Muscle layer of colon (tissue), 2 donors: Measurements from ENCODE around the gene KRTAP19-1.
"Not testable (repeated sequence)": the region's sequence is repeated elsewhere in the genome, so short reads cannot be mapped to it uniquely, and the experiment has no call there.

Experiments
- H3K27ac ChIP-seq: one replicate; pipeline ENCODE4 v1.7.0; 2013; ENCODE audit warnings: low read depth, mild to moderate bottlenecking, low read length, moderate library complexity
- H3K27me3 ChIP-seq, 2 donors: one replicate each; pipeline ENCODE4 v1.7.0; 2013; ENCODE audit warnings: low read length in 2 of 2, mild to moderate bottlenecking in 2 of 2; ENCODE audit not compliant: insufficient read depth in 2 of 2, control insufficient read depth in 1 of 2
- H3K36me3 ChIP-seq: one replicate; pipeline ENCODE4 v1.7.0; 2013; ENCODE audit warnings: mild to moderate bottlenecking, low read length; ENCODE audit not compliant: insufficient read depth
- H3K4me1 ChIP-seq: one replicate; pipeline ENCODE4 v1.7.0; 2013; ENCODE audit warnings: mild to moderate bottlenecking, low read length; ENCODE audit not compliant: insufficient read depth
- H3K4me3 ChIP-seq, 2 donors: one replicate each; pipeline ENCODE4 v1.7.0; 2013; ENCODE audit warnings: low read length in 2 of 2, low read depth in 1 of 2, mild to moderate bottlenecking in 1 of 2, moderate library complexity in 1 of 2
- H3K9ac ChIP-seq: one replicate; pipeline ENCODE4 v1.7.0; 2013; ENCODE audit warnings: low read length
- H3K9me3 ChIP-seq: one replicate; pipeline ENCODE4 v1.7.0; 2013; ENCODE audit warnings: mild to moderate bottlenecking, low read length
- donor health status: abdominal sarcoma.
- donor health status: Adenocarcinoma of cecum.

KRTAP19-1 gene

GRCh38 chr21:30480145-30480544 lies at the start of gene KRTAP19-1:
KRTAP19-1 (minus strand) TSS chr21:30480367; CDS start chr21:30480317, 50 bp downstream.
- H3K9me3 ChIP-seq, result no peaks in the 10 kb centered on the region

DNA sequence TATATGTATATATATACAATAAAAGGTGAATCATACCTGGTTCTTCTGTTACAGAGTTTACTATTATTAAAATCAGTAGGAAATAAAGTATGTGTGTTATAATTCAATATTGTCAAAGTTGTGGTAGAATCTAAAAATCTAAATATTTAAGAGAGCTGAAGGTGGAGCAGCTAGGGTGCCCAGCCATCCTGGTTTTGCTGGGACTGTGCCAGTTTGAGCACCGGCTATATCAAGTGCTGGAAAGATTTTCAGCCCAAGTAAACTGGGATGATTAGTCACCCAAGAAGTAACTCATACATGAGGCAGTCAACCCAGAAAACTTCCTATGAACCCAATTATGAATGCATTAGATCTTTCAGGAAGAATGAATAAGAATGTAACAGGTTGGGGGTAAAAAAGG lies 38.7 kb upstream of the KRTAP19-1 start:
- H3K9me3 ChIP-seq, result no peaks in the 10 kb centered on the region
- H3K9ac ChIP-seq, result no peak overlapping the region
- no peak overlapping the region for H3K27ac ChIP-seq
- H3K27me3 ChIP-seq, result no peaks in the 10 kb centered on the region
- no peak overlapping the region for H3K4me3 ChIP-seq
- no peaks in the 10 kb centered on the region for H3K4me1 ChIP-seq
- no peaks in the 10 kb centered on the region for H3K36me3 ChIP-seq

More at GRCh38 chr21:30480145-30480544, at the start of gene KRTAP19-1:
- Histone ChIP-seq H3K4me1 (no peaks in the 10 kb centered on the region), H3K9ac (no peak within 1 kb of the TSS), H3K27ac (no peak within 1 kb of the TSS), H3K4me3 (no peak within 1 kb of the TSS), H3K27me3 (no peaks in the 10 kb centered on the region), H3K36me3 (no peaks in the 10 kb centered on the region)

GRCh38 chr21:30515681-30516080 lies 35.5 kb upstream of the KRTAP19-1 start:
- no peak overlapping the region for H3K4me3 ChIP-seq
- H3K4me1 ChIP-seq, result no peaks in the 10 kb centered on the region
- H3K9ac ChIP-seq, result no peak overlapping the region
- no peaks in the 10 kb centered on the region for H3K36me3 ChIP-seq
- H3K27ac ChIP-seq, result no peak overlapping the region
- H3K9me3 ChIP-seq, result no peaks in the 10 kb centered on the region
- no peaks in the 10 kb centered on the region for H3K27me3 ChIP-seq

DNA sequence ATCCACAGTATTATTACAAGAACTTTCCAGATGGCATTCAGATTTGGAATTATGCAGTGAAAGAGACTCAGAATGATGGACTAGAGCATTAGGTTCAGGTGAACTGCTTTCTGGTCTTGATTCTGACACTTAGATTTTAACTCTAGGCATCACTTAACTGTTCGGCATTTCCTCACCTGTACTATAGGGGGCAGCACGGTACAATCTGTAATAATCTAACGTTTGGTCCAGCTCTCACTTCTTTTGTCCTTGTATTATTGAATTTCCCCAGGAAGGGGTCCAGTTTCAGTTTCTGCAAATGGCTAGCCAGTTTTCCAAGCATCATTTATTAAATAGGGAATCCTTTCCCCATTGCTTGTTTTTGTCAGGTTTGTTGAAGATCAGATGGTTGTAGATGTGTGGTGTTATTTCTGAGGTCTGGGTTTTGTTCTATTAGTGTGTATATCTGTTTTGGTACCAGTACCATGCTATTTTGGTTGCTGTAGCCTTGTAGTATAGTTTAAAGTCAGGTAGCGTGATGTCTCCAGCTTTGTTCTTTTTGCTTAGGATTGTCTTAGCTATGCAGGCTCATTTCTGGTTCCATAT lies 25.5 kb upstream of the KRTAP19-1 start:
- not testable (repeated sequence) for H3K9ac ChIP-seq, H3K4me1 ChIP-seq, H3K9me3 ChIP-seq, H3K27ac ChIP-seq, H3K36me3 ChIP-seq, H3K27me3 ChIP-seq, H3K4me3 ChIP-seq

DNA sequence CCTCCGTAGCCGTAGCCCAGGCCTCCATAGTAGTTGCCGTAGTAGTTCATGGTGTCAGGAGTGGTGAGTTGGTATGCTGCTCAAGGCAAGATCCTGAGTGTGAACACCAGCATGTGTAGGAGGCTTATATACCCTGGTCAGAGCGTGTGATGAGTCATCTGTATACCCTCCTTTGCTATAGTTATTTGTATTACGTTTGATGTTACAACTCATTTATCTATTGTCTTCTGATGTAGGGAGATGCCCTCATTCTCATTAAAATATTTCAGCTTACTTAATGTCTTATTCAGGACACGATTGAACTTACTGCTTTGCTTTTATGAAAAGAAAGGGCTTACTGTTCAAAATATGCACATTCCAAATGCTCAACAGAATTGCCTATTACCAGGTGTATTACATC lies 21.9 kb upstream of the KRTAP19-1 start, which contains the start of gene KRTAP19-5:
Gene KRTAP19-5 (minus strand): TSS at position 101 of the 400 bp plus-strand sequence. CDS start 51 bp downstream, at position 50.
- H3K9ac ChIP-seq, result no peak within 1 kb of the TSS
- H3K9me3 ChIP-seq, result no peaks in the 10 kb centered on the region
- no peaks in the 10 kb centered on the region for H3K4me1 ChIP-seq
- H3K27me3 ChIP-seq, result no peaks in the 10 kb centered on the region
- H3K27ac ChIP-seq, result no peak within 1 kb of the TSS
- H3K4me3 ChIP-seq, result no peak within 1 kb of the TSS
- no peaks in the 10 kb centered on the region for H3K36me3 ChIP-seq

DNA sequence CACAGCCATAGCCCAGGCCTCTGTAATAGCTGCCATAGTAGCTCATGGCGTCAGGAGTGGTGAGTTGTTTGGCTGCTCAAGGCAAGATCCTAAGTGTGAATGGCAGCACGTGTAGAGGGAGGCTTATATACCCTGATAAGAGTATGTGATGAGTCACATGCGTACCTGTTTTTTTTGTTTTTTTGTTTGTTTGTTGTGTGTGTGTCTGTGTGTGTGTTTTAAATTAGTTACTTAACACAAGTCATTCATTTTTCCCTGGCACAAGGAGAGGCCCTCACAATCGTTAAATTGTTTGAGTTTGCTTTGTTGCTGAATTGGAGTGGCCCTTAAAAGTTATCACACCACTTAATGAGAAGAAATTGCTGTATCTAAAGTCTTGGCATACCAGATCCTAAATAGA lies 16.9 kb upstream of the KRTAP19-1 start, which contains the start of gene KRTAP19-4:
Gene KRTAP19-4 (minus strand): TSS at position 101 of the 400 bp plus-strand sequence. CDS start 55 bp downstream, at position 46.
- Histone ChIP-seq H3K4me3 (no peak within 1 kb of the TSS), H3K4me1 (no peaks in the 10 kb centered on the region), H3K27me3 (no peaks in the 10 kb centered on the region), H3K27ac (no peak within 1 kb of the TSS), H3K36me3 (no peaks in the 10 kb centered on the region), H3K9me3 (no peaks in the 10 kb centered on the region), H3K9ac (no peak within 1 kb of the TSS)

GRCh38 chr21:30491963-30492428 lies 11.8 kb upstream of the KRTAP19-1 start, which contains the start of gene KRTAP19-3:
KRTAP19-3 (minus strand) TSS chr21:30492013; CDS start chr21:30491957, 56 bp downstream.
- no peak within 1 kb of the TSS for H3K4me3 ChIP-seq
- H3K9ac ChIP-seq, result no peak within 1 kb of the TSS
- H3K4me1 ChIP-seq, result no peaks in the 10 kb centered on the region
- no peak within 1 kb of the TSS for H3K27ac ChIP-seq
- H3K36me3 ChIP-seq, result no peaks in the 10 kb centered on the region
- no peaks in the 10 kb centered on the region for H3K27me3 ChIP-seq
- H3K9me3 ChIP-seq, result no peaks in the 10 kb centered on the region

DNA sequence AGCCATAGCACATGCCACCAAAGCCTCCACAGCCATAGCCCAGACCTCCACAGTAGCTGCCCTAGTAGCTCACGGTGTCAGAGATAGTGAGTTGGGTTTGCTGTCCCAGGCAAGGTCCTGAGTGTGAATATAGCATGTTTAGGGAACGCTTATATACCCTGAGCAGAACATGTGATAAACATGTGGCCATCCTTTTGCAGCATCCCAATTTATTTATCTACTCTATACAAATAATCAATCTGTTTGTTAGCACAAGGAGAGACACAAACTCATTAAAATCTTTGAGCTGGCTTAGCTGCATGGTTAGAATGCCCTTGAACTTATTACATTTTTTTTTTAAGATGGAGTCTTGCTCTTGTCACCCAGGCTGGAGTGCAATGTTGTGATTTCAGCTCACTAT lies 7.2 kb upstream of the KRTAP19-1 start, which contains the start of gene KRTAP19-2:
Gene KRTAP19-2 (minus strand): TSS at position 101 of the 400 bp plus-strand sequence. CDS start 88 bp downstream, at position 13.
- Histone ChIP-seq H3K4me3 (no peak within 1 kb of the TSS), H3K9me3 (no peaks in the 10 kb centered on the region), H3K36me3 (no peaks in the 10 kb centered on the region), H3K4me1 (no peaks in the 10 kb centered on the region), H3K9ac (no peak within 1 kb of the TSS), H3K27me3 (no peaks in the 10 kb centered on the region), H3K27ac (no peak within 1 kb of the TSS)

DNA sequence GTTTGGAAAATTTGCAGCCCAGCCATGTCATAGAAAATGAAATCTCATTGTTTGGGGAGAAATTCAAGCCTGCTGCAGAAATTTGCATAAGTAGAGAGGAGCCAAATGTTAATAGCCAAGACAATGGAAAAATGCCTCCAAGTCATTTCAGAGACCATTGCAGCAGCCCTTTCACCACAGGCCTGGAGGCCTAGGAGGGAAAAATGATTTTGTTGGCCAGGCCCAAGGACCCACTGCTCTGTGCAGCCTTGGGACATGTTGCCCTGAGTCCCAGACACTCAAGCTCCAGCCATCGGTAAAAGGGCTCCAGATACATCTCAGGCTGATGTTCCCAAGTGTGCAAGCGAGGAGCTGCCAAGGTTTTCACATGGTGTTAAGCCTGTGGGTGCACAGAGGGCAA lies 6.0 kb upstream of the KRTAP19-1 start:
- Histone ChIP-seq H3K36me3 (no peaks in the 10 kb centered on the region), H3K9me3 (no peaks in the 10 kb centered on the region), H3K27ac (no peak overlapping the region), H3K27me3 (no peaks in the 10 kb centered on the region), H3K4me3 (no peak overlapping the region), H3K9ac (no peak overlapping the region), H3K4me1 (no peaks in the 10 kb centered on the region)

GRCh38 chr21:30482130-30482529 lies 2.0 kb upstream of the KRTAP19-1 start:
- Histone ChIP-seq H3K4me1 (no peaks in the 10 kb centered on the region), H3K9ac (no peak overlapping the region), H3K36me3 (no peaks in the 10 kb centered on the region), H3K27me3 (no peaks in the 10 kb centered on the region), H3K4me3 (no peak overlapping the region), H3K27ac (no peak overlapping the region), H3K9me3 (no peaks in the 10 kb centered on the region)

GRCh38 chr21:30479259-30479658 lies 908 bp downstream of the KRTAP19-1 start:
- Histone ChIP-seq H3K36me3 (no peaks in the 10 kb centered on the region), H3K4me3 (no peak overlapping the region), H3K9ac (no peak overlapping the region), H3K9me3 (no peaks in the 10 kb centered on the region), H3K4me1 (no peaks in the 10 kb centered on the region), H3K27me3 (no peaks in the 10 kb centered on the region), H3K27ac (no peak overlapping the region)

- H3K27me3 ChIP-seq, result no peaks in the 10 kb centered on the region
- H3K36me3 ChIP-seq, result no peaks in the 10 kb centered on the region
- H3K4me3 ChIP-seq, result no peak overlapping the region
- H3K4me1 ChIP-seq, result no peaks in the 10 kb centered on the region
- no peaks in the 10 kb centered on the region for H3K9me3 ChIP-seq
- no peak overlapping the region for H3K27ac ChIP-seq
- no peak overlapping the region for H3K9ac ChIP-seq
Observed at GRCh38 chr21:30478004-30478403, 2.2 kb downstream of the KRTAP19-1 start.
